Suppressor macrophage treated with lipopolysaccharide for 1 hour (primary cell): ENCODE results near the gene ANKRD9.
"Not testable (repeated sequence)": the region's sequence is repeated elsewhere in the genome, so short reads cannot be mapped to it uniquely, and the experiment has no call there.

Experiments used
- DNase-seq, 3 donors: peaks; one replicate each; pipeline ENCODE4 v3.0.0-alpha.2; 2020 to 2022

The ANKRD9 gene

GRCh38 chr14:102509746-102510615 is at the start of gene ANKRD9:
Gene ANKRD9 (minus strand): TSS chr14:102509776. CDS start chr14:102507889, 1,887 bp downstream.
- DNase-seq: peak; percentile 98 to 99 (median 99)

DNA sequence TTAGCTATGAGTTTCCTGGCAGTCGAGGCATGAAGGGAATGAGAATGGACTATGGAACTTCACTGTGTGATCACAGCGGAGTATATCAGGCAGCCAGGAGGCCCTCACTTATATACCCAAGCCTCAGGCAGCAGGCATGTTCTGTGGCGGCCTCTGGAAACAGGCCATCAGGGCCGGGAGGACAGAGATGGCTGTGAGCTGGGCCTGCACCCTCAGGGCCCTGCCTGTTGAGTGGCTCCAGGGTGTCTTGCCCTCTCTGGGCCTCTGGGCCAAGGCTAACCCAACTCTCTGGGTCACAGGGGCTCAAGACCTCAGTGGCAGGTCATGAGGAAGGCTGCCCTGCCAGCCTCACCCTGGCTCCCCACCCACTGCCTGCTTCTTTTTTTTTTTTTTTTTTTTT is 49.0 kb upstream of the ANKRD9 start:
- DNase-seq: no peak

GRCh38 chr14:102557434-102558226 is 48.1 kb upstream of the ANKRD9 start:
- no peak for DNase-seq

DNA sequence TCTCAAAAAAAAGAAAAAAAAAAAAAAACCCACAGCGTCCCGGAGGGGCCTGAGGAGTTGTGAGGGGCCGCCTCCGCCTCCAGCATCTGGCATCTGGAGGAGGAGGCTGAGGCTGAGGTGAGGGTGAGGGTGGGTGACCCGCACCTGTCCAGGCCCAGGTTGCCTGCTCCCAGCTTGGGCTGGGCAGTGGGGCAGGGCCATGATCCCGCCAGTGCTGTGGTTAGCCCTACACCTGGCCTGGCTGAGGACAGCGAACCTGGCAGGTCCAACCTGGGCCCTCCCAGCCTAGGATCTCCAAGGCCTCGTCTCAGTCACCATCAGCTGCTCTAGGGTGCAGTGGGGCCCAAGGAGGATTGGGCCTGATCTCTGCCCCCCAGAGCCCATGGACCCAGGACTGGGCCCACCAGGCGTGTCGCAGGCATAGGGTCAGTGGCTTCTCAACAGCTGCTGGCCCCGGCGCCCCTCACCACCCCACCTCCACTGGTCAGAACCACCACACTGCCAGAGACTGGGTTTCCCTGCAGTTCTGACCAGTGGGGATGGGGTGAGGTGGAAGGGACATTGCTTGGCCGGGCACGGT is 46.6 kb upstream of the ANKRD9 start:
- DNase-seq: no peak

DNA sequence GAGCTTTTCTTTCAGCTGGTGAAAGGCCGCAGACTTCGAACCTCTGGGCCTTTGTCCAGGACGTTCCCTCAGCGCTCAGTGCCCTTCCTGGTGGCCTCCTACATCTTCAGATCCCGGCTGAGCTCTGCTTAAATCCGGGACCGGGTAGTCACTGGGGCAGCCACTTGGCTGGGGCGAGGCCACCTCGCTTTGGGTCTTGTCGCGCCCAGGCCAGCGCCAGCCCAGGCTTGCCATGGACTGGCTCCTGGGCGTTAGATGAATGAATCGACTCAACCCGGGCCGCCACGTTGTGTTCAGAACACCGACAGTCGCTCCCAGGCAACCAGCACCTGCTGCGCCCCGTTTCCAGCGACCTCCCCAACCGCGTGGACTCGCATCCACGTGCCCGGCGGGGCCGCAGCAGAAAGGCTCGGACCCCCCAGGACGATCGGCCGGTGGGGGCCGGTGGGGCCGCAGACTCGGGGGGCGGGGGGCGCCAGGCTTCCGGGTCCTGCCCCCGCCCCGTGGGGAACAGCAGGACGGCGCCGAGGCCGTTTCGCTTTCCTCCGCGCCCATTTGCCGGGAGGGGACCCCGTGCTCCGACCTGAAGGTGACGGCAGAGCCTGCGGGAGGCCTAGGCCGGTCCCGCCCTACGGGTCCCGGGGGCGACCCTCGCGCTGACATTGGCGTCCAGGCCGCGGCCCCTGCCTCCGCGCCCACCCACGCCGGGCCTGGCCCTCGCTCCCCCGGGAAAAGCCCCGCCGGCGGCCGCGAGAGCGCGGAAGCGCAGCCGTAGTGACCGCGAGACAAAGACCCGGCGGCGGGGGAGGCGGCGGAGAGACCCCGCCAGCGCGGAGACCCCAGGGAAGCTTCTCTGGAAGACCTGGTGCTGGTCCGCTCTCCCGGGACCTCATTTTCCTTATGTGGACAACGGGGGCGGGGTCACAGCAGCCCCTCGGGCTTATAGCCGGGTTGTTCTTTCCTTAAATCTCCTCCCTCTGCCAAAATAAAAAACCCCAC is 45.5 kb upstream of the ANKRD9 start:
- peak; percentile 67 to 85 (median 69) for DNase-seq

DNA sequence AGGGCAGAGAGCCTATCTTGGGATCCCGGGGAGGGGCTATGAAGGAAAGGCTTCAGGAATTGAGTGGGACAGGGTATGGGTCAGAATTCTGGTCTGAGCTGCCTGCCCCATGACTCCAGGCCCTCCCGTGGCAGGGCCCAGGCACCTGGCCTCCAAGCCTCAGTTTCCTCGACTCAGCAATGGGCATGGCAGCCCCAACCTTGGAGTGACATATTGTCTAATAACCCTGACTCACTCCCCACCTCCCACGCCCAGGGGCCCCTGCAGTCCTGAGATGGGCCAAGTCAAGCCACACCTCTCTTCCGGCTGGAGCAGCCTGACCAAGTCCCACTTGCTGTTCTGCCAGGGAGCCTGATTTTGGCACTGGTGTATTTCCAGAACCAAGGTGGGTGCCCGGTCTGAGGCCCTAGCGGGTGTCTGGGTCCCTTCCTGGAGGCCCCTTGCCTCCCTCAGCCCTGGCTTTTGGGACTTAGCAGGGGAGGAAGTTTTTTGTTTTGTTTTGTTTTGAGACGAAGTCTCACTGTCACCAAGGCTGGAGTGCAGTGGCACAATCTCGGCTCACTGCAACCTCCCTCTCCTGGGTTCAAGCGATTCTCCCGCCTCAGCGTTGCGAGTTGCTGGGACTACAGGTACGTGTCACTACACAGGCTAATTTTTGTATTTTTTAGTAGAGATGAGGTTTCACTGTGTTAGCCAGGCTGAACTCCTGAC is 42.6 kb upstream of the ANKRD9 start:
- DNase-seq: peak; percentile 48 to 72 (median 70)

- not testable (repeated sequence) for DNase-seq
Observed at GRCh38 chr14:102550927-102551401, 41.4 kb upstream of the ANKRD9 start.

GRCh38 chr14:102548616-102549240 is 39.2 kb upstream of the ANKRD9 start:
- no peak for DNase-seq

DNA sequence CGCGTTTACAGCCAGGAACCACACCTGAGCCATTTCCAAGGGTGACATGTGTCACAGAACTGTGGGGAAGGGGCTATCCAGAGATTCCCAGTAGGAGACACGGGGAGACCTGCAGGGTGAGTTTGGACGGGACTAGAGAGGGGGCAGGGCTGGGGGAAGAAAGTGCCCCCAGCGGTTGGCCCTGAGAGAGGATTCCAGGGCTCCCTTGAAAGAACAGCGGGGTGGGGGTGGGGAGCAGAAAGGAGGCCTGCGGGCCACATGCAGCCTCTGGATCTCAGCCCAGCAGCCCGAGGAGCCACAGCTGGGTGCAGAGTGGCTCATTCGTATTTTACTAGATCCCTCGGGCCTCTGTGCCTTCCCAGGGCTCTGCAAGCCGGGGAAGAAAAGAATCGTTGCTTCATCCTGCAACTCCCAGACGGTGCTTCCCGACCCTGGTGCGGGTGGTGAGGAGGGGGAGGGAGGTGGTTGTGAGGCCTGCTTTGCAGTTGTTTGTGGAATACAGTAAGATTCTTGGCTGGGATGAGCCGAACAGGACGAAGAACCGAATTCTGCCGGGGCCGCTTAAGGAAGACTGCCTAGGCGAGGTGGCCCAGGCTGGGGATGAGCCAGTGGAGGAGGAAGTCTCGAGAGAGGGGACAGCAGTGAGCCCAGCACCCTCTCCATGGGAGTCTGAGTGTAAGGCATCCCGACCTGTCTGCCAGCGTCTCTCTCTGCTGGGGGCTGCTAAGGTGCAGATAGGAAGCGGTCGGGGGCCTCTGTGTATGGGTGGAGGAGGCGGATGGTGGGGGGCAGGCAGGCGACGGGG is 36.1 kb upstream of the ANKRD9 start:
- no peak for DNase-seq

GRCh38 chr14:102544747-102545460 is 35.3 kb upstream of the ANKRD9 start:
- DNase-seq: peak in 1 of 3 donors; percentile 61

DNA sequence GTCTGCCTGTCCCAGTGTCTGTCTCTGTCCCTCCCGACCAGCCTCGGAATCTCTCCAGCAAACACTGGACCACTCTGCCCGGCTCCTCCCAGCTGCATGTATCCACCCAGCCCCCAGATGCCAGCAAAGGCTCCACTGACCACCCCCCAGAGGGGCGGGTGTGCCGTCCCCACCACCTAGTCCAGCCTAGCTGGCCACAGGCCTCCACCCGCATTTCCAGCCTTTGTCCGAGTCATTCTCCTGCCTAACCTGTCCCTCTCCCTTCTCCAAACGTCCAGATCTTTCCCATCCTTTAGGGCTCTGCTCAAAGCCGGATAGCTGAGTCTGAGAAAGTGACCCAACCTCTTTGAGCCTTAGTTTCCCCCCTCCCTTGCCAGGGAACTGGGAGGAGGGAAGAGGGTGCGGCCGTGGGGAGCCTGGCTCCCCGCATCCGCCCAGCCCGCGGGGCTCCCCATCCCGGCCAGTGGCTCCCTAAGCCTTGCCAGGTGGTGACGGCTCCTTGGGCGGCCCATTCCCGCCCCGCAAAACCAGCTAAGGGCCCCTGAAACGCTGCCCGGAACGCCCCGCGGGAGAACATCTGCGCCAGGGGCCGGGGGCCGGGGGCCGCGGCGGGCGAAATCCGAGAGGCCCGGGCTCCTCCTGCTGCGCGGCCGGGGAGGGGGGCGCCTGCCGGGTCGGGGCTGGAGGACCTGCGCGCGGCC is 34.6 kb upstream of the ANKRD9 start:
- DNase-seq: no peak

- DNase-seq: no peak
Observed at GRCh38 chr14:102541771-102542170, 32.2 kb upstream of the ANKRD9 start.

- DNase-seq: not testable (repeated sequence)
Observed at GRCh38 chr14:102541029-102541491, 31.5 kb upstream of the ANKRD9 start.

DNA sequence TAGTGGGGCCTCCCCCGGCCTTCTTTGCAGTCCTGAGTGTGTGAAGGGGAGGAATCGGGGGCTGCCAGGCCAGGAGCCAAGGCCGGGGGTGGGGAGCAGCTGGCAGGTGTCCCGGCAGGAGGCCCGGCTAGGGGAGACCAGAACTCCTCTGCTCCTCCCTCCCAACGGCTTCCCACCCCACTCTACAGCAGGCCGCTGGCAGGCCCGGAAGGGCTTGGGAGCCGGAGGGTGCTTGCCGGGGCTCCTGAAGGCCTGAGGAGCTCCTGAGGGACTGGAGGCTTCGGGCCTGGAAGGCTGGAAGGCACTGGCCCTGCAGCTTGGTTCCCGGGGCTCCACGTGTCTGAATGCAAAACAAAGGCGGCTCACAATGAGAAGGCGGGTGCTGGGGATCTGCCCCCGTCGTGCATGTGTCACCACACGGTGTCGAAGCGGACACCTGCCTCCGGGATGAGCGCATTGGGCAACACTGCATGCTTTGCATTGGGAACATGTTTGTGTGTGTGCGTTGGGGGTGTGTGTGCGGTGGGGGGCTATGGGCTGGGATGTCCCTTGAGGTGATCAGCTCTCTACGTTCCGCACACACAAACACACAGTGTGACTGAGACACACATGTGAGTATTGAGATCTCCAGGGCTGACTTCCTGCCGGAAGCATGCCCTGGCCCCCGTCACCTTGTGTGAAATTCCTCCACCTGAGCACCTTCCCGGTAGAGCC is 30.9 kb upstream of the ANKRD9 start:
- no peak for DNase-seq

- no peak for DNase-seq
Observed at GRCh38 chr14:102539544-102540314, 30.2 kb upstream of the ANKRD9 start.

- DNase-seq: no peak
Observed at GRCh38 chr14:102538602-102539543, 29.3 kb upstream of the ANKRD9 start.
